DMS 273 treated with DMSO at 0.1 percent for 48 hours (cell line): ENCODE measurements around the gene VWC2L.

Source experiments
- DNase-seq: peaks from one replicate; lab custom pipeline; 2025; lab: John Stamatoyannopoulos, UW

VWC2L gene

DNA sequence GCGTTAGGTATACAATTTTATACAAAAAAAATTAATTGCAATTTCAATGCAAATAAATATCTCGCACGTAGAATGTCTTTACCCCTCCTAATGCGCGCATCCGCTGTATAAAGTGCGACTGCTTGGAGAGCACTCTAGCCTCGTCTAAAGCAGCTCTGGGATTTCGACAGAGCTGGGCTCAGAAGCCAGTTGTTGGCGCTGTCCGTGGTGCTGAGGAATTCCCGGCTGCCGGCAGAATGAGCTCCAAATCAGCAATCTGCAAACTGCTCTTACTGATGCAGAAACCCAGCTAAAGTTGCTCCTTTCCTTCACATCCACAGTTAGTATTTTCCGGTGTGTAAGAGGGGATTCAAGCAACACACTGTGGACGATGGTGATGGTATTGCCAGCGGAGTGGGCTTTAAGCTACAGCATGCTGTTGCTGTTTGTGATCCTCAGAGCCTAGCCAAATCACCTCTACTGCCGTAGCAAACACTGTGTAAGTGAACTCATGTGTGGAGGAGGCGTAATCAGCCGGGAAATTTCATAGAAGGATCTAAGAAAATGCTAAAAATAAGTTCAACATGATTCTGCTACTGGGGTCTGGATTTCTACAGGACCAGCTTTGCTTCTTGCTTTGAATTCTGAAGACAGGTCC is at the start of gene VWC2L:
TSS of gene VWC2L (plus strand) at position 137 of the 637 bp plus-strand sequence. CDS start 3,140 bp downstream, outside the sequence.
- peak; percentile 3 for DNase-seq

DNA sequence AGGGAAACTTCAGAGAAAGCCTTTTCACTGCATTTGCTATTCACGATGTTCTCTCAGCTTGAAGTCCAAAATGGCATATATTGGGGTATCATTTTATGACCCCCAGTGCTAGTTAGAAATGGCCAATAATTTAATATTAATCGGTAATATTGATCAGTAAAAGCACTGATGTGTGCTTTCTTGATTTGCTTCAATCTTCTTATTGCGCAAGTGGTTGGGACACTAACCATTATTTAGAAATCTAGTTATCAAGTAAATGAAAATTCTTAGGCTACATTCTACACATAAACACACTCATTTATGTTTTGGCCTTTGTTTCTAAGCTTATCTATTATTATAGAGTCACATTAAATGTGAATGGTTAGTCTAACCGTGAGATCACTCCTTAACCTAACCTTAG is 49.7 kb upstream of the VWC2L start:
- DNase-seq = no peak

DNA sequence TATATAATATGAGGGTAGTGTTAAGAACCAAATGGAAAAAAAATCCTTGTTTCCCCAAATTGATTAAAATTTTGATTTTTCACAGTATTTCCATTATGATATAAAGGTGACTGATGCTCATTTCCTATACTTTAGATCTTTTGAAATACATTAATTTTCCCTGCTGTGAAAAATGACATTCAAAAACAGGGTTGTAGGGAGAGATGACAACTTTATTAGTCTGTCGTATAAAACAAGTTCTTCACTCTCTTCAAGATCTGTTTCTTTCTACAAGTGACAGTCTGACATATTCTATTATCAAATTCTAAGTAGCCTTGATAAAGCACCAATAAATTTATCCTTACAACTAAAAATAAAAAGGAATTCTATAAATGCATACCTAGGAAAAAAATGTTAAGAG is 45.3 kb upstream of the VWC2L start:
- no peak for DNase-seq

DNA sequence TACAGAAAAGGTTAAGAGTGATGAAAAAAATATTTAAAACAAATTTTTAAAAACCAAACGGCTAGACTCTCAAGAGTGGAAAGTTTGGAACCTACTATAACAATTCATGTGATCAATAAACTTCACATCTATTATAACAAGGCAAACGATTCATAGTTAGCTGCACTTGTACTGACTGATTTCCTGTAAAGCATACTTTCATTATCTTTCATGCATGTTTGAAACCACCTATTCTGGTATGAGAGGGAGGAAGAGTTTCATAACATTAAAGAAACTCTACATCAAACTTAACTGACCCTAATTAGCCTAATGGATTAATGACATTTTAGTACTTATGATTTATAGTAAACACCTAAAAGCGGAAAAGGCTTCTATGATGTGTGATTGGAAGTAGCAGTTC is 43.7 kb upstream of the VWC2L start:
- no peak for DNase-seq

DNA sequence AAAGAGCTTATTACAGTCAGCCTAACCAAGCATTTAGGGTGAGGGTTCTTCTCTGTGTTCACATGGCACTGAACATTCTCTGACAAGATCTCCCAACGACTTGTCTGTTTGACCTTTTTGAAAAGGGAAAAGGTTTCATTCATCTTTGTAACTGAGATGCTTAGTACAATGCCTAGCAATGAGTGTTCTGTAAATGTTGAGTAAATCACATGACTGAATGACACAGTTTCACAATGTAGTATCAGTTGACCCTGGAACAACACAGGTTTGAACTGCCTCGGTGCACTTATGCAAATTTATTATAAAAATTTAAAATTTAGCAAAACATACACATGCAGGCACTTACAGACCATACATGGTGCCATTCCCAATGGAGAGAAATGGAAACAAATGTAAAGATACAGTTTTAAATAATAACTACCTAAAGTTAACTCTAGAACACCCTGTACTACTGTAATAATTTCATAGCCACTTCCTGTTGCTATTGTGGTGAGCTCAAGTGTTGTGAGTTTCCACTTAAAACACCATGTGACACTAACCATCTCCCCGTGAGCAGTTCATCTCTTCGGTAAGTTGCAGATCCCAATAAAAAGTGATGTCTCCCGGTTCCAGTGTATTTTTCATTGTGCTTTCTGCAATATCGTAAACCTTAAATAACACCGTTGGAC is 34.1 kb upstream of the VWC2L start:
- DNase-seq = no peak

DNA sequence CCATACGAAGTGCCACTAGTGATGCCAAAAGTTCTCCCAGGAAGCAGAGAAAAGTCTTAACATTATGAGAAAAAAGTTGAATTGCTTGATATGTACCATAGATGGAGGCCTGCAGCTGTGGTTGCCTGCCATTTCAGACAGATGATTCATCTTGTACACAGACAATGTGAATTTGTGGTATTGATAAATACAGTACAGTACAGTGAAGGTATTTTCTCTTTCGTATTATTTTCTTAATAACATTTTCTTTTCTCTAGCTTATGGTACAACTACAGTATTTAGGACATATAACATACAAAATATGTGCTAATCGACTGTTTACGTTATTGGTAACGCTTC is 33.6 kb upstream of the VWC2L start:
- no peak for DNase-seq

DNA sequence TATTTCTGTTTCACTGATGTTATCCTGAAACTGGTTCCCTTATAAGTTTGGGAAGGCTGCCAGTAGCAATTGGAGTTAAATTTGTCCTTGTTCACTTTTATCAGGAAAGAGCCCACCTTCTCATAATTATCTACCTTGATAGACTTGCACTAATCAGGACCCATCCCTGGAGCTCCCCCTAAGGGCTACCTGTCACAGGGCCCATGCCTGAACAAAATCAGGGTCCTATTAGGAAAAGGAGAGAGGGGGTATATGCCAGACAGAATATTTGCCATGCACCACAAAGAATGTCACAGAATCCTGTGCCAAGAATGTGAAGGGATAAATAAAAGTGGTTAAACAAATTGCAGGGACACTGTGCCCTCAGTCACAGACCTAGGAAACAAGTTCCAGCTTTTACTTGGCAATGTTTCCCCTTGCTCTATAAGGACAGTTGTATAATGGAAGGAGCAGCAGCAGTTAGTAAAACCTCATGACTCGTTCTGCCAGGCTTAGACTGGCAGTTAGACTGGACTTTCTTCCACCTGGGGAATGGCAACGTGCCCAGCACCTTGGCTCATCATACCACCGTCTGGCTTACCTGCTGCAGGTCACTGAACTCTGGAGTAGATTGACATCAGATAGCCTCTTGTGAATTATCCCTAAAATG is 32.3 kb upstream of the VWC2L start:
- no peak for DNase-seq

DNA sequence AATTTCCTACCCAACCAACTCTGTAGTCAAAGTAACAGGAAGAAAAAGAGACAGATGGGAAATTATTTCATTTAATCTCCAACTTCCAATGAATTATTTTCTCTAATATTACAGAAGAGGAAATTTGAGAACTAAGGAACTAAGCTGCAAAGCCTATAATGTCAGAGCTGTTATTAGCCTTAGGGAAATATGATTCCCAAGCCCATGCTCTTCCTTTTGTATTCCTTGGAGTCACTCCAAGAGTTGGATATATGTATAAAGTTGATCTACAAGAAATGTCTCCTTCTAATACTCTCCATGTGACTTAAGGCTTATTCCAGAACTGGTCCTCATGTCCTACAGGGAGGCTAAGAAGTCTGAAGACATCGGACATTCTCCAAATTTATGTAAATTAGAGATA is 31.6 kb upstream of the VWC2L start:
- DNase-seq = no peak

DNA sequence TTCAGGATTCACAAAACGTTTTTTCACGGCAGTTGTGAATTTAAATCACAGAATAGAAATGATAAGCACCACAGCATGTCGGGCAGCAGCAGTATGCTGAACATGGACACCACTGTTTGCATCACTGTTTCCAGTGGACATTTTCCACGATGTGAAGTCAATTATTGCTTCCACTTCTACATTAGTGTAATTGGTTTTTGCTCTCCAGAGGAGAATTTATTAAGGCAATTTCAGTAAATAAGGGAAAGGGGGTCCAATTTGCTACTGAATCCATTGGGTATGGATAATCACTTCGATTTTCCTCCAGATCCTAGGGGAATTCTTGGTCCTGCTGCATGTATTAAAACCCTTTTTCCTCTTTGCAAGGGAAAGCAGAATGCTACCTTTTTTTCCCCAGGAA is 30.2 kb upstream of the VWC2L start:
- no peak for DNase-seq

DNA sequence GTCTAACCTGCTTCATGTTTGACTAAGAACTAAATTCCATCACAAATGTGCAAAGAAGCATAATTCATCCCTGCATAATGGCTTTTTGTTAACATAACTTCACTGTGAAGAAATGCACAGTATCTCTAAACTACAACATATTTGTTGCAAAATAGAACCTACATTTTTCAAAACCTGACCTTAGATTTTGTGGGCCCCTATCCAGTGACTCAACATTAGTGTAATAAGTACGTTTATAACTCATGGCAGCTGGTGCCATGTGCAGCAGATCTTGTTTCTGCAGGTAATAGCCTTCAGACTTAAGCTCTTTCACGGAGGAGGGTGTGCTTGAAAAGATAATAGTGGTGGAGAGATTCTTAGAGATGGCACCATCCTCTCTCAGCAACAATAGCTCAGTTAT is 28.6 kb upstream of the VWC2L start:
- no peak for DNase-seq

DNA sequence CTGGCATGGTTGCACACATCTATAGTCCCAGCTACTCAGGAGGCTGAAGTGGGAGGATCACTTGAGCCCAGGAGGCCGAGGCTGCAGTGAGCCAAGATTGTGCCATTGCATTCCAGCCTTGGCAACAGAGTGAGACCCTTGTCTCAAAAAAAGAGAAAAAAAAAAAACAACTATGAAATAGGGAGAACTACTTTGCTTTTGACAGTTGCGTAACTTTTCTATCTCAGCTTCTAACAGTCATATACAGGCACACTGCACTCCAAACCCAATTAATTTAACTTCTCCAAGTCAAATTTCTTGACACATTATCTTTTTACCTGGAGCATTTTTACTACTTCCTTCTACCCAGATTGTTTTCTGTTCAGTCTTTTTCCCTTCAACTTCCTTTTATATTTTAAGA is 24.1 kb upstream of the VWC2L start:
- no peak for DNase-seq

DNA sequence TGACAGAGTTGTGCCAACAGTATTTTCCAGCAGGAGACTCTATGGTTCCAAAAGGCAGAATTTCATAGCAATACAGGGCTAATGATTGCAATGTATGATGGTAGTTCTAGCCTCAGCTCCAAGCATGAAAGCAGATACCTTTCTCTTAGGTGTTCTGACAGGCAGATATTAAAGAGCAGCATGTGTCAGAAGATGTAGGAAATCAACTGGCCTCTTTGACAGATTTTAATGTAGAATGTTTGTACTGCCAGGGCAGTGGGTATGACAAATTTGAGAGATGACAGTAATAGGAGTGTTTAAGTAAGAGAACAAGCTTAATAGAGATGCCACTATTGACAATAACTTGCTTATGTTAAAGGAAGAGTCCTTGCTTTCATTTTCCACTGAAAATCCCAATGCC is 21.5 kb upstream of the VWC2L start:
- DNase-seq = no peak

DNA sequence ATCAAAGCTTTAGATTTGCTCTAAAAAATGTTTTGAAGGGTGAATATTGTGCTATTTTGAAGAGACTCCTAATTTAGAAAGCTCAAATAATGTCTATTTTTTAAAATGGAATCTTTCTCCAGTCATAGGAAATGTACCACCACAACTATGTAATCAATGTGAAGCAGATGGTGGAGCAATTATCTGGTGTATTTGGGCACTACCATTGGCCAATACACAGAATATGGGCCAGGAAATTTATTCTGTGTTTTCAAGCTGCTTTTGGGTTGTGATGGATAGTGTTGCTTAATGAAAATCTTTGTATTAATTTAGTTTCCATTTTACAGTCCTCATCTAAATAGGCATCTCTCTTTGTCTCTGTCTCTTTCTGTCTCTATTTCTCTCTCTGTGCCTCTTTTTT is 17.1 kb upstream of the VWC2L start:
- peak; percentile 30 for DNase-seq

DNA sequence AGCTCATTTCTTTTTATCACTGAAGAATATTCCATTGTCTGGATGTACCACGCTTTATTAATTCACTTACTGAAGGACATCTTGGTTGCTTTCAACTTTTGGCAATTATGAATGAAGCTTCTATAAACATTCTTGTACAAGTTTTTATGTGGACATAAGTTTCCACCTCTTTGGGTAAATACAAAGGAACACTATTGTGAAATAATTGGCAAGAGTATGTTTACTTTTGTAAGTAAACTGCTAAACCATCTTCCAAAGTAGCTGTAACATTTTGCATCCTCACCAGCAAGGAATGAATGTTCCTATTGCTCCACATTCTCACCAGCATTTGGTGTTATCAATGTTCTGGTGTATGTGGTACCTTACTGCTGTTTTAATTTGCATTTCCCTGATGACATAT is 15.8 kb upstream of the VWC2L start:
- no peak for DNase-seq

DNA sequence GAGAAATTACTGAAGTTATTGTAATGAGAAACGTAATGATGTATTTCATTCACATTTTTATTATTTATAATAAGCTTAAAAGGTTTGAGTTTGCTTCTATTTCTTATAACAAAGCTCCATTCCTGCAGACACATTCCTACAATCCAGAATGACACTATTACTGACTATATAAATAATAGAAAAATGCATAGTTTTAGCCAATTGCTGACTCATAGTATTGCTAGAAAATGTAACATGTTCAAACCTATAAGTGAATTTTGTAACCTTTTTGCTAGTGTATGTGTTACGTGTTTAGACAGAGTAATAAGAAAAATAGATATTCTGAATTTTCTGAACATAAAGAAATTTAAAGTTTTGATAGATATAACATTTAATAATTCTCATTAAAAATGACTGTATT is 9.3 kb upstream of the VWC2L start:
- no peak for DNase-seq

DNA sequence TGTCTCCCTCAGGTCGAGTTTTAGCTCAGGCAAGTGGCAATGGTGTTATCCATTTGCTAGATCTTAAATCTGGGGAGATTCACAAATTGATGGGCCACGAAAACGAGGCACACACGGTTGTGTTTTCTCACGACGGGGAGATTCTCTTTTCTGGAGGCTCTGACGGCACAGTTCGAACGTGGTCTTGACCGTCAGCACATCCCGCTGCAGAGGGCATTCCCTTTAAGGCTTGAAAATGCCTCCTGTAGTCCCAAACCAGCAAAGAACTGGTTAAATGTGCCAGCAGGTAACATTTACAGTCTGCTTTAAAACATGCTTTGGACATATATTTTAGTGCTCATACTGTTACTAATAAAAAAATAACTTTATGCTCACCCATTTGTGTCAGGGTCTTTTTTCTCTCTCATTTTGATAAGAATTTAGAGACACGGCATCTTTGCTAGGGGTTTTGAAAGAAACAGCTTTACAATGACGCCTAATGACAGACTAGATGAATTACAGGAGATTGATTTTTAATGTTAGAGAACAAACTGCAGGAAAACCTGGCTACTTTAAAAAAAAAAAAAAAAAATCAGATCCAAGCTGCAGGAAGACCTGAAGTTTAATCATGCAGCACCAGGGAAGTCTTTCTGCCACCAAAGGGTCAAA is 602 bp upstream of the VWC2L start:
- DNase-seq = no peak

DNA sequence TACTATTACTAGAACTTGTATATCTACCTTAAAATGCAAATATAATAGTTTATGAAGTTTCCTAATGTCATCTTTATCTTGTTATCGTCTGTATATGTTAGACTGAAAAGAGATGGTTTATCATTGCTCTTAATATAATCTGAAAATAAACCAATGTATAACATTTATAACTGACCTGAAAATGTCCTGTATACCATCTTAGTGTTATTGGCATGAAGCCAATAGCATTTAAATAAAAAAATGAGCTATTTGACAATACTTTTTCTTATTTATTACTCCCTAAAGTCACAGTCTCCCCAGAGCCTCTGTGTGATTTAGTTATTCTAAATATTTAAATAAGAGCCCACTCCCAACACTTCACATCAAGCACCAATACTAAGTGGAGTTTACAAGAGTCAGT is 1.8 kb downstream of the VWC2L start:
- DNase-seq = no peak

DNA sequence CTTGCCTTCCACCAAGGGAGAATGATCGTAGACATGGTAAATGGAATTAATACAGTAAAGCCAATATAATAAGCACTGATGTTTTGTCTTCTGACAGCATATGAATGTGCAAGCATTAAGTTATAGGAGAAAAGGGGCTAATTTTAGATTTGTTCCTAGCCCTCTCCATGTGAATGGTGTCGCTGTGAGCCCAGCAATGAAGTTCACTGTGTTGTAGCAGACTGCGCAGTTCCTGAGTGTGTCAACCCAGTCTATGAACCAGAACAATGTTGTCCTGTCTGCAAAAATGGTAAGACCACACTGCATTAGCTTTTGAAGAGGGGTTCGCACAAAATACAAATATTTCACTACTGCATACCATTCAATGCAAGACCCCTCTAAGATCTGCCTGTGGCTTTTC is 25.6 kb downstream of the VWC2L start:
- DNase-seq = no peak

DNA sequence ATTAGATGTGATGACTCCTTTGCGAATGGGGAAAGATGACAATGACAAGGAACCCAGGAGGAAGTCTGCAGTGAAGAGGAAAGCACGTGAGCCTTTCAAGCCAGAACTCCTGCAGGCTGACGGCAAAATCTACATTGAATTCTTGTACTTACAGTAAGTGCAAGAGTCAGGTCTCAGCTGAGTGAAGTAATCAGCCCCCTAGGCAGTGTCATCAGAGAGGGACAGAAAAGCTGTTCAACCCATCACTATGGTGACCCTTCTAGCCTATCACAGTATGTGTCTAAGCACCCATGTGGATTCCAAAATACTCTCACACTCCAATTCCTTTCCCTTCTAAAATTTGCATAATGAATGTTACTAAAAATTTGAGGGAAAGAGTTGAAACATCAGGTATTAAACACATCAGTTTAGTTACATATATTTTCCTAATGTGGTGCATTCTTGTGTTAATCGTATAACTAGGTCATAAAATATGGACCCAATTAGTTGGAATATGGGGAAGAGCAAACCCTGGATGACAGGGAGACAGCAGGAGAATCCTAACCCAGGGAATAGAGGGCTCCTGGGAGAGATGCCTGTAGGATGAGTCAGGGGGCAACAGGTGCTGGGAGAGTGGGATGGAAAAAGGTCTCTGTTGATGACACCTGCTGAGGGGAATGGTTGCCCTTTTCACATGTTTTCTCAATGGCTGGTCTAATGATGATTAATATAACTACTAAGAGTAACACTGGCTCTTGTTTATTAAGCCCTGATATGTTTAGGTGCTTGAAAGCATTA is 39.5 kb downstream of the VWC2L start:
- DNase-seq = no peak

DNA sequence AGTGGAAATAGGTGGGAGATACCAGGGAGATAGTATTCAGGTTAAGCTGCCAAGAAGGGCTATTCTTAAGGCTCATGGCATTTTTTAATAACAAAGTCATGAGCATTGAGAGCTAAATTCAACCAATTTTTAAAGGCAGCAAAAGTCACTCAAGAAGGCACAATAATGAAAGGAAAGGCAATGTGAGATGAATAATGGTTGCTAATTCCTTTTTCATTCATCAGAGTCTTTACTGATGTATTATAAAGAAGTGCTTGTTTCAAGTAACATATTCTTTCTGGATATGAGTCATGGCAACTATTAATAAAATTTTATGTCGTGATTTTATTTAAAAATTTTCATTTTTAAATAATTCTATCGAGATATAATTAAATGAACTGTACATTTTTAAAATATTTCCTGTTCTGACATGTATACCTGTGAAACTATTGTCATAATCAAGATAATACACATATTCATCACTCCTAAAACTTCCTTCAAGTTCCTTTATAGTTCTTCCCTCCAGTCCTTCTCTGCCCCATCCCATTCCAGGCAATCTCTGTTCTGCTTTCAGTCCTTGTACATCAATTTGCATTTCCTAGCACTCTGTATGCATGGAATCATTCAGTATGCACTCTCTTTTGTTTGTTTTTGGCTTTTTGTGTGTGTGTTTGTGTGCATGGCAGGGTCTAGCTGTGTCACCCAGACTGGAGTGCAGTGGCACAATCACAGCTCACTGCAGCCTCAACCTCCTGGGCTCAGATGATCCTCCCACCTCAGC is 40.8 kb downstream of the VWC2L start:
- DNase-seq = no peak

DNA sequence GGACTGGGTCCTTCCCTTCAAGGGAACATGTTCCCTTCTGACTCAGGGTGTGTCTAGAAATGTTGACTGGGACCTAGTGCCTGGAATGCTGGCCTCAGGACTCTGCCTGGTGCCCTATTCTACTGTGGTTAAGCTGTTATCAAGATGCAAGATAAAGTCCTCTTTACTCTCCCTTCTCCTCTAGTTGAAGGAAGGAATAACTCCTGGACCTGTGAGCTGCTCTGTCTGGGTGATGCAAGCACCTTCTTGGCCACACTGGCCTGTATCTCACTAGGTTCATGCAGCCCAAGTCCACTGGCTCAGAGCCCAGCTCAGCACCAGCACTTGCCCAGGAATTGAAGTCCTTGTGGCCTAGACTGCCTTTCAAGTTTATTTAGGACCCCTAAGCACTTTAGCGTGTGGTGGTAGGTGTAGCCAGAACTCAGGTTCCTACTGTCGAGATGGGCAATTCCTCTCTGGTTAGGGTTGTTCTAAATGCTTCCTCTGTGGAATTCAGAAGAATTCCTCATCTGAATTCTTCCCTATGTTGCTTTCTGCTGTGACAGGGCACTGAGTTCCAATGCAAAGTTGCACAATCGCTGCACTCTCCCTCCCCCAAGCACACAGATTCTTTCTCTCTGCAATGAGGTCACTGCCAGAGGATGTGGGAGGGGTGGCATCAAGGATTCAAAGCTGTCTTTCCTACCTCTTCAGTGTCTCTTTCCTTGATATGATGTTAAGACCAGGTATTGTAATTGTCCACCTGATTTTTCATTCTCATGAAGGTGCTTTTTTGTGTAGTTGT is 54.7 kb downstream of the VWC2L start:
- no peak for DNase-seq
